HepG2 (cell line): Measurements from ENCODE around the gene PXK.

Experiments used
- ELF3 ChIP-seq: IDR thresholded peaks from 2 replicates; pipeline ENCODE4 v1.6.1; 2016; ENCODE audit warnings: missing genetic modification reagents, missing compliant biosample characterization
- TAF1 ChIP-seq: sonication (generic); formaldehyde crosslinking; IDR thresholded peaks from 2 replicates; pipeline ENCODE4 v1.4.0; 2020; ENCODE audit warnings: missing genetic modification reagents
- TCF7L2 ChIP-seq: IDR thresholded peaks from 2 replicates; pipeline ENCODE4 v1.6.1; 2011; ENCODE audit warnings: mild to moderate bottlenecking, low read depth, low read length, moderate library complexity
- ZNF782 ChIP-seq: sonication (generic); formaldehyde crosslinking; IDR thresholded peaks from 2 replicates; pipeline ENCODE4 v1.4.0; 2020; ENCODE audit warnings: missing genetic modification reagents, mild to moderate bottlenecking, borderline replicate concordance
- ZSCAN9 ChIP-seq: IDR thresholded peaks from 2 replicates; pipeline ENCODE4 v1.6.1; 2016; ENCODE audit warnings: borderline replicate concordance
- TF ChIP-seq, protein P1 (sequence below), 2 experiments: fragments of 450-650 bp in 1 of 2; sonication (generic) in 1 of 2; formaldehyde crosslinking; IDR thresholded peaks; 2 replicates each; pipeline versions ENCODE4 v1.5.0 to v1.8.0; 2020 to 2022; ENCODE audit warnings: mild to moderate bottlenecking in 1 of 2, missing genetic modification reagents in 1 of 2
- TF ChIP-seq, protein P2 (sequence below): sonication (generic); formaldehyde crosslinking; IDR thresholded peaks from 2 replicates; pipeline ENCODE4 v1.5.0; 2020; ENCODE audit warnings: mild to moderate bottlenecking, missing genetic modification reagents, moderate library complexity

DNA sequence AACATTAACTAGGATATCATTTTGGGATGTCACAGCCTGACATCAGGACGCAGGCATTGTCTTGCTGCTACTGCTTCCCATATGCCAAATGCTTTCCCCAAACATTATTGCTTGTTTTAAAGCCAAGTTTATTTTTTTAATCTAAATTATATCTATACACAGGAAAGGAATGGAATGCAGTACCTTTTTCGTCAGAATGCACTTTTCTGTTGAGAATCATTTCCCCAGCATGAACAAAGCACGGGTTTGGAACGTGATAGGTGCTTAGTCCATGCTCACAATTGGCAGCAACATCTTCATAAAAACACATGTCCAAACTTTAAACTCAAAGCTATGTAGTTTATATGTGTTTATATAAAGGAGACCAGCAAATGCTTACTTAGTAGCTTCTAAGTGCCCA lies 26.1 kb downstream of the PXK start:
- TF ChIP-seq, protein P1, sequence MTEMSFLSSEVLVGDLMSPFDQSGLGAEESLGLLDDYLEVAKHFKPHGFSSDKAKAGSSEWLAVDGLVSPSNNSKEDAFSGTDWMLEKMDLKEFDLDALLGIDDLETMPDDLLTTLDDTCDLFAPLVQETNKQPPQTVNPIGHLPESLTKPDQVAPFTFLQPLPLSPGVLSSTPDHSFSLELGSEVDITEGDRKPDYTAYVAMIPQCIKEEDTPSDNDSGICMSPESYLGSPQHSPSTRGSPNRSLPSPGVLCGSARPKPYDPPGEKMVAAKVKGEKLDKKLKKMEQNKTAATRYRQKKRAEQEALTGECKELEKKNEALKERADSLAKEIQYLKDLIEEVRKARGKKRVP (CRISPR knock-in tag; IDR thresholded peaks at IDR 0.05): no peak
- TF ChIP-seq TAF1 (CRISPR knock-in tag): no peak
- no peak for TF ChIP-seq ZNF782
- TF ChIP-seq ZSCAN9 (CRISPR knock-in tag): no peak
- TF ChIP-seq, protein P2, sequence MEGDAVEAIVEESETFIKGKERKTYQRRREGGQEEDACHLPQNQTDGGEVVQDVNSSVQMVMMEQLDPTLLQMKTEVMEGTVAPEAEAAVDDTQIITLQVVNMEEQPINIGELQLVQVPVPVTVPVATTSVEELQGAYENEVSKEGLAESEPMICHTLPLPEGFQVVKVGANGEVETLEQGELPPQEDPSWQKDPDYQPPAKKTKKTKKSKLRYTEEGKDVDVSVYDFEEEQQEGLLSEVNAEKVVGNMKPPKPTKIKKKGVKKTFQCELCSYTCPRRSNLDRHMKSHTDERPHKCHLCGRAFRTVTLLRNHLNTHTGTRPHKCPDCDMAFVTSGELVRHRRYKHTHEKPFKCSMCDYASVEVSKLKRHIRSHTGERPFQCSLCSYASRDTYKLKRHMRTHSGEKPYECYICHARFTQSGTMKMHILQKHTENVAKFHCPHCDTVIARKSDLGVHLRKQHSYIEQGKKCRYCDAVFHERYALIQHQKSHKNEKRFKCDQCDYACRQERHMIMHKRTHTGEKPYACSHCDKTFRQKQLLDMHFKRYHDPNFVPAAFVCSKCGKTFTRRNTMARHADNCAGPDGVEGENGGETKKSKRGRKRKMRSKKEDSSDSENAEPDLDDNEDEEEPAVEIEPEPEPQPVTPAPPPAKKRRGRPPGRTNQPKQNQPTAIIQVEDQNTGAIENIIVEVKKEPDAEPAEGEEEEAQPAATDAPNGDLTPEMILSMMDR (CRISPR knock-in tag): no peak
- no peak for TF ChIP-seq TCF7L2
- no peak for TF ChIP-seq ELF3 (CRISPR knock-in tag)
